ENCODE data around the gene CLDN6.

DNA sequence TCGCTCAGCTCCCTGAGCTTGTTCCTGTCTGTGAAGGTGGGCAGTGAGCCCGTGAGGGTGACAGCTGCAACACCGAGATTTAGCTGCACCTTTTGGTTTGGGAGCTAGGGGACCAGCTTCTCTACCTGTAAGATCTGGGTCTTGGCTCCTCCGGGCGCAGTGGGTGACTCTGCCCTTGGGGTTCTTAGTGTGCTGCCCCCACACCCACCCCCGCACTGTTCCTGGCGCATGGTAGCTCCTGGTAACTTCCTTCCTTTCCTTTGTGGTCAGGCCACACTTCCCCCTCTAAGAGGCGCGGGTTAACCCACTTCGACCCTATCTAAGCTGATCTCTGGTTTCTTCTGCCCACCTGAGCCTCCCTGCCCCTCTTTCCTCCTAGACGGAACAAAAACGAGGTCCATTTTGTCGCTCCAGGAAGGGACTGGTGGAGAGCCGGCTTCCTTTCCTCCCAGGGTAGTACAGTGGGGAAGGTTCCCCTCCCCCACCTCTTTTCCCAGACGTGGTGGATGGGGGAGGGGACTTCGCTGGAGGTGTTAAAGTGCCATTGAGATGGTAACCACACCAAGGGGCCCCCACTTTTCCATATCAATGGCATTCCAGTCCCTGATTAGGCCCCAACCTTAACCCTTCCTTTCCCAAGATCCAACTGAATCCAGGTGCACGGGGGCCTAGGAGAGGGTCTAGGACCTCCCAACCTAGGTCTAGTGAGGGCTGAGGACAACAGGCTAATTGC lies 9.9 kb downstream of the CLDN6 start:
- no peak for TF ChIP-seq RAD21 (CRISPR knock-in tag; IDR thresholded peaks at IDR 0.05)
- TF ChIP-seq, protein P1, sequence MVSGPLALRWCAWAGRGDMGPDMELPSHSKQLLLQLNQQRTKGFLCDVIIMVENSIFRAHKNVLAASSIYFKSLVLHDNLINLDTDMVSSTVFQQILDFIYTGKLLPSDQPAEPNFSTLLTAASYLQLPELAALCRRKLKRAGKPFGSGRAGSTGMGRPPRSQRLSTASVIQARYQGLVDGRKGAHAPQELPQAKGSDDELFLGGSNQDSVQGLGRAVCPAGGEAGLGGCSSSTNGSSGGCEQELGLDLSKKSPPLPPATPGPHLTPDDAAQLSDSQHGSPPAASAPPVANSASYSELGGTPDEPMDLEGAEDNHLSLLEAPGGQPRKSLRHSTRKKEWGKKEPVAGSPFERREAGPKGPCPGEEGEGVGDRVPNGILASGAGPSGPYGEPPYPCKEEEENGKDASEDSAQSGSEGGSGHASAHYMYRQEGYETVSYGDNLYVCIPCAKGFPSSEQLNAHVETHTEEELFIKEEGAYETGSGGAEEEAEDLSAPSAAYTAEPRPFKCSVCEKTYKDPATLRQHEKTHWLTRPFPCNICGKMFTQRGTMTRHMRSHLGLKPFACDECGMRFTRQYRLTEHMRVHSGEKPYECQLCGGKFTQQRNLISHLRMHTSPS (CRISPR knock-in tag; IDR thresholded peaks at IDR 0.05; ENCODE audit: low read depth), result no peak
- no peak for TF ChIP-seq SMC3 (IDR thresholded peaks at IDR 0.05; ENCODE audit: low read length)
- TF ChIP-seq EZH2 (conservative IDR thresholded peaks at IDR 0.05; ENCODE audit: low read depth, low read length), result no peak
- no peak for TF ChIP-seq ZFP41 (CRISPR knock-in tag; IDR thresholded peaks at IDR 0.05; ENCODE audit: borderline replicate concordance)
